Measurements from ENCODE around the gene SFXN5. TPM values are rescaled to one million over a fixed set of nuclear protein-coding genes. Genes with fewer than 3 reads are reported as not detected.
A peak's percentile ranks its signal among the peaks of the same experiment; 100 is the strongest.

The SFXN5 gene
- total and polyA plus RNA-seq, 4 donors: 6.3 to 20.7 (median 14.8) TPM

DNA sequence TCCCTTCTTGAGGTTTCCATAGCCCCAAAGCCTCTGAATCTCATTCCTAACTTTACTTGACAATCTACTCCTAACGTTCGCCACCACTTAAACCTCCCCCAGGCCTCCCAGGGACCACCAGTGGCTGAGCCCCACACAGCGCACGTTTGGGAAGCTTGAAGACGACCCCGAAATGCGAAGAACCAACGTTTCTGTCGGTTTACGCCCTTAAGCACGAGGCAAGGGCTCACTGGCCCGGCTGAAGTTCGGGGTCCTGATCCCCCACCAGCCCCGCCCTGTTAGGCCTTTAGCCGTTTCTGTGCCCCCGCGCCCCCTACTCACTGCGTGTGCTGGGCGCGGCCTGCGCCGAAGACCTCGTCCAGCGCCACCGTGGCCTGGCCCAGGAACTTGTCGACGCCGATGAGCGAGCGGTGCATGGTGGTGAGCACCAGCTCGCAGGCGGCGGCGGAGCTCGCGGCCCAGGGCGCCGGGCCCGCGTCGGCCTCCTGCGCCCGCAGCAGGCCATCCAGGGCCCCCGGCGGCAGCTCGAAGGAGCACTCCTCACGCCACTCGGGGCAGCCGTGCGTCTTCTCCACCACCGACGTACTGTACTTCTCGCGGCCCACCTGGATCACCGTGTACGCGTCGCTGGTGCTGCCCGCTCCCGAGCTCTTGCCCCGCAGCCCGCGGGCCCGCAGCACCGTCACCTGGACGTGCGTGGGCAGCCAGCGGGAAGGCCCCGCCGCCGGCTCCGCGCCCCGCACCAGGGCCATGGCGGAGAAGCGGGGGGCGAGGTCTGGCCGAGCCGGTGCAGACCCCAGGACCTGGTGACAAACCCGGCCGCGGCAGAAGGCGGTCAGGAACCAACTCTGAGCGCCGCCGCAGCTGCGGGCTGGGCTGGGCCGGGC is 40.8 kb upstream of the SFXN5 start:
- Histone ChIP-seq H3K36me3 (ENCODE audit: control insufficient read depth in 1 of 2, insufficient read depth in 2 of 2, low read length in 1 of 2) (no peaks in the 10 kb centered on the region), H3K27ac (ENCODE audit: low read depth in 1 of 2, low read length in 2 of 2) (peak overlapping the region; percentile 78 to 92), H3K27me3 (ENCODE audit: control insufficient read depth in 1 of 2, insufficient read depth in 2 of 2, low read length in 1 of 2) (no peaks in the 10 kb centered on the region), H3K4me3 (ENCODE audit: low read length in 2 of 2) (peak overlapping the region; percentile 80 to 99), H3K9me3 (ENCODE audit: control insufficient read depth, low read length) (no peaks in the 10 kb centered on the region), H3K4me1 (ENCODE audit: control insufficient read depth in 1 of 2, insufficient read depth in 2 of 2, low read length in 2 of 2) (no peaks in the 10 kb centered on the region)
- DNase-seq (peak; percentile 55 to 79), ATAC-seq (ENCODE audit: low FRiP score) (peak; percentile 55)
- WGBS, 2 donors: 0 to 1% methylated on average over 68 to 88 of the region's 88 CpGs
- intact Hi-C loops (cut with DNase I): no loop called here

DNA sequence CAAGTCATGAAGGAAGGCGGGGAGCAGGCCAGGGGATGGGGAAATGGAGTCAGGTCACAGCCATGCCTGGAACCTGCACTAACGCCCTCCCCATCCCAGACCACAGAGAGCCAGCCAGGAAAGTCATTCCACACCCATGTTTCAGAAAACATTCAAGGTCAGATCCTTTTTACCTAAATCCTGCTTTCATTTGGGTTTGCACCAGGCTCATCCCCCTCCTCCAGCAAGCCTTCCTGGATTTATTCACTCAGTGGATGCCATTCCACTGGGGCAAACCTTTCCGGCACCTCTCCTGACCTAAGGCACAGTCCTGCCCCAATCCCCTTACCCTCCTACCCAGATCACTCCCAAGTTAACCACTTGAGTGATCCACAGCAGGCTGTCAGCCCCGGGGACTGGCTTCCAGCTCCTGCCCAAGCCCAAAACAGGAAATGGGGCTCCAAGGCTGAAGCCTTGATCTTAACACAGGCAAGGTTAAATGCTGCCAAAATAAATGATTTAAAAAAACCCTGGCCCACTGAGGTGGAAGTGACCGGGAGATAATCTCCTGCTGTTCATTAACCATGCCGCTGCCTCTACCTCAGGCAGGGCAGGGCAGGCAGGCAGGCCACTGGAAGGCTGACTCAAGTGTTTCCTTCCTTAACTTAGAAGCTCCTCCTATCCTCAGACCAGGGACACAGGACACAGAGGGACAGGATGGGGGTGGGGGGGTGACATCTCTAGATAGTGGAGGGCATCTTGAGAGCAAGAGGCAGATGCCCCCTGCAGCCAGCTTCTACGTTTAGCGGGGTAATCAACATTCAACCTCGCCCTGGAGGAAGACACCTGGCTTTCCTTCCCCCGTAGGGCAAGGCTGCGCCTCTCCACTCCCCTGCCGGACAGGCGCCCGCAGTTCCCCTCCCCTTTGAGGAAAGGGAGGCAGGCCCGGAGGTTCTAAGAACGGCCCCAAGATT is 39.8 kb upstream of the SFXN5 start:
- Histone ChIP-seq H3K4me3 (ENCODE audit: low read length in 2 of 2) (peak overlapping the region; percentile 80 to 99), H3K27ac (ENCODE audit: low read depth in 1 of 2, low read length in 2 of 2) (peak overlapping the region in 1 of 2 donors; percentile 92), H3K9me3 (ENCODE audit: control insufficient read depth, low read length) (no peaks in the 10 kb centered on the region), H3K4me1 (ENCODE audit: control insufficient read depth in 1 of 2, insufficient read depth in 2 of 2, low read length in 2 of 2) (no peaks in the 10 kb centered on the region), H3K27me3 (ENCODE audit: control insufficient read depth in 1 of 2, insufficient read depth in 2 of 2, low read length in 1 of 2) (no peaks in the 10 kb centered on the region), H3K36me3 (ENCODE audit: control insufficient read depth in 1 of 2, insufficient read depth in 2 of 2, low read length in 1 of 2) (no peaks in the 10 kb centered on the region)
- ATAC-seq (ENCODE audit: low FRiP score) (no peak), DNase-seq (peak; percentile 53 to 76)
- intact Hi-C loops (cut with DNase I): loop anchor here in 1 of 2 donors (2.0 kb wide), 1 partner anchor 21 kb away; no protein-coding TSS in a partner anchor
- 3 to 6% methylated on average over 14 to 16 of the region's 16 CpGs for WGBS, 2 donors

DNA sequence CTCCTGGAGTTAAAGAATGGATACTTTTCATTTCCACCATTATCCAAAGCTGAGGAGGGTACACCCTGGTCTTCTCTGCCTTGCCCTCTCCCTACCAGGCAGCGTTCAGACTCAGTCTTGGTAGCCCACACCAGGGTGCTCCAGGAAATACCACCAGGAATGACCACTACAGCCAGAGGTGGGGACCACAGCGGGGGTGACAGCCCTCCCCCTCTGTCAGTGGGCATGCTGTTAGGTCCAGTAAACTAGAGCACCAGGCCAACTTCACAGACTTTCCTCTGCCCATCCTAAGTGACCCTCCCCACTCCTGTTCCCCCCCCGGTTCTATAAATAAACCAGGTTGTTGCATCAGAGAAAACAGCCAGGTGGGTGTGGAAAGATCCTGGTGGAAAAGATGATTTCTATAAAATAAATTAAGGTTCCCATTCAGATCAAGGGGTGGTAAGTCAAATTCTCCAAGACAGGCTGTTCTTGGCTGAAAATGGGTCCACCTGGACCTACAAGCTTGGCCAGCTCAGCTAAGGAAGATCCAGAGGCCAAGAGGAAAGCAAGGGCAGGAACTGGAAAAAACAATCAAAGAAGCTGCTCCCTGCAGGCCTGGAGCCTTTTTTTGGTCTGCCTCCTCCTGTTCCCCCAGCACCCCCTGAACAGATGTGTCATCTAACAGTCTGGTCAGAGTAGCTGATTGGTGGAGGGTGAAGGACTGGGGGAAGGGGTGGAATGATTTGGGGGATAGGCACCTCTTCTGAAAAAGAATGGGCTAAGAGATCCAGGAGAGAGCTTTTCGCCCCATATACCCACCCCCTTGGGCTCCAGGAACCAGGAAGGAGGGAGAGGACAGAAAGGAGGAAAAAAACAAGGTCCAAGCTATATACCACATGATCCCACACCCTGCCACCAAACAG is 38.9 kb upstream of the SFXN5 start:
- Histone ChIP-seq H3K9me3 (ENCODE audit: control insufficient read depth, low read length) (no peaks in the 10 kb centered on the region), H3K36me3 (ENCODE audit: control insufficient read depth in 1 of 2, insufficient read depth in 2 of 2, low read length in 1 of 2) (no peaks in the 10 kb centered on the region), H3K27ac (ENCODE audit: low read depth in 1 of 2, low read length in 2 of 2) (no peak overlapping the region), H3K4me1 (ENCODE audit: control insufficient read depth in 1 of 2, insufficient read depth in 2 of 2, low read length in 2 of 2) (no peaks in the 10 kb centered on the region), H3K27me3 (ENCODE audit: control insufficient read depth in 1 of 2, insufficient read depth in 2 of 2, low read length in 1 of 2) (no peaks in the 10 kb centered on the region), H3K4me3 (ENCODE audit: low read length in 2 of 2) (peak overlapping the region in 1 of 2 donors; percentile 80)
- ATAC-seq (ENCODE audit: low FRiP score) (no peak), DNase-seq (peak in 1 of 2 donors; percentile 40)
- WGBS, 2 donors: 50 to 56% methylated on average over 4 of the region's 4 CpGs
- intact Hi-C loops (cut with DNase I): loop anchor here in 1 of 2 donors (2.0 kb wide), 1 partner anchor 20 kb away; no protein-coding TSS in a partner anchor

DNA sequence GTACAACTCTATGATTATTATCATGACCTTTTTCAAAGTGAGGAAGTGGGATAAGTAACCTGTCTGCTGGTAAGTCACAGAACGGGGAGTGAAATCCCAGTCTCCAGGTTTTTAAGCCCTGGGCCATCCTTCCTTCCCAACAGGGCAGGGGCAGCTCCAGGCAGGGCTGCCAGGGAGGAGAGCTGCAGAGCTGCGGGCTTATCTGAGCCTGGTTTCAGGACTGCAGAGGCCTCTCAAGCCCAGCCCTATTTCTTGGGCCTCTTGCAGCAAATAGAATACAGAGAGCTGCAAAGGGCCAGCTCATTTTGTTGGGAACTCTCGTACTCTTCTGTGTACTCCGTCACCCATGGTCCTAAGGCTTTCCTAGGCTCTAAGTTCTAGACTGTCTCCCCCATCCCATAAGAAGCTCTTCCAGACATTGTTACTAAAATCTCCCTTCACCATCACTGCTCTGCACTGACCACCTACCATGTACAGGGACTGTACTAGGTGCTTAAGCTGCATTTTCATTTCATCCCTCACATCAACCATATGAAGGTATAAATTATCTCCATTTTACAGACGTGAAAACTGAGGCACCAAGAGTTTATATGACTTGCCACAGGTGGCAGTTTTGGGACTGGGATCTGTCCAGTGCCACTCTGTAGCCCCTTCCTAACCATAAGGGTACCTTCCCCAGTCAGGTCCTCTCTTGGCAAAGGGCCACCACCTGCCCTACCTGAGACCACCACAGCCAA is 38.1 kb upstream of the SFXN5 start:
- peak in 1 of 2 donors; percentile 57 for DNase-seq
- no peak for ATAC-seq (ENCODE audit: low FRiP score)
- Histone ChIP-seq H3K27ac (ENCODE audit: low read depth in 1 of 2, low read length in 2 of 2) (no peak overlapping the region), H3K9me3 (ENCODE audit: control insufficient read depth, low read length) (no peaks in the 10 kb centered on the region), H3K27me3 (ENCODE audit: control insufficient read depth in 1 of 2, insufficient read depth in 2 of 2, low read length in 1 of 2) (no peaks in the 10 kb centered on the region), H3K36me3 (ENCODE audit: control insufficient read depth in 1 of 2, insufficient read depth in 2 of 2, low read length in 1 of 2) (no peaks in the 10 kb centered on the region), H3K4me3 (ENCODE audit: low read length in 2 of 2) (no peak overlapping the region), H3K4me1 (ENCODE audit: control insufficient read depth in 1 of 2, insufficient read depth in 2 of 2, low read length in 2 of 2) (no peaks in the 10 kb centered on the region)
- 75% methylated on average over 5 of the region's 5 CpGs for WGBS, 2 donors
- intact Hi-C loops (cut with DNase I): loop anchor here in 1 of 2 donors (2.0 kb wide), 1 partner anchor 19 kb away; no protein-coding TSS in a partner anchor

DNA sequence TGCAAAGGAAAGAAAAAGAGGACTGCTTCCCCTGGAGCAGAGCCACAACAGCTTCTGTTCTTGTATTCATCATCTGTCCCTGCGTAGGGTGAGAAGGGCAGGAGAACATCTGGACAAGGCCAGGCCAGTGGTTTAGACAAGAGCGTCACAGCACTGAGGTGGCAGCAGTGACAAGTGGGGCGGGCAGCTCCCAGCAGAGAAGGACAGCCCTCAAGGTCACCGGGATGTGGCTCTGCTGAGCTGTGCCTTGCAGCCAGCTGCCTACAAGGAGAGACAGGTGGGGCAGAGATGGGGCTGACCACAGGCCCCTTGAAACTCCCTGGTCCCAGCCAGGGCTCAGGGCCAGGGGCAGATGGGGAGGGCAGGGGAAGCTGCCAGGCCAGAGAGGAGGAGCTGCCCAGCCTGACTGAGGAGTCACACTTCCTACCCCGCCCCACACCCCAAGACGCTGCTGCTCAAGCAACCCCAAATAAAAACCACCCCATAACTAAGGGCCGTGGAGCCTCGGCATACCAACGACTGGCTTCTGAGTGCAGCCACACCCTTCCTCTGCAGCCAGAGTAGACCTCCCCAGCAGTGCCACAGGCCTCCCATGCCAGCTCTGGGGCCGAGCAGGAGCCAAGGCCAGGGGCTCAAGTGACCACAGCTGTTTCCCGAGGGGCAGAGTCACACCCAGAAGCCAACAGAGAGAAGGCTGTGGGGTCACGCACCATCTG is 35.9 kb upstream of the SFXN5 start:
- Histone ChIP-seq H3K36me3 (ENCODE audit: control insufficient read depth in 1 of 2, insufficient read depth in 2 of 2, low read length in 1 of 2) (no peaks in the 10 kb centered on the region), H3K27ac (ENCODE audit: low read depth in 1 of 2, low read length in 2 of 2) (no peak overlapping the region), H3K4me1 (ENCODE audit: control insufficient read depth in 1 of 2, insufficient read depth in 2 of 2, low read length in 2 of 2) (no peaks in the 10 kb centered on the region), H3K9me3 (ENCODE audit: control insufficient read depth, low read length) (no peaks in the 10 kb centered on the region), H3K4me3 (ENCODE audit: low read length in 2 of 2) (no peak overlapping the region), H3K27me3 (ENCODE audit: control insufficient read depth in 1 of 2, insufficient read depth in 2 of 2, low read length in 1 of 2) (no peaks in the 10 kb centered on the region)
- ATAC-seq (ENCODE audit: low FRiP score) (no peak), DNase-seq (peak; percentile 59 to 71)
- intact Hi-C loops (cut with DNase I): no loop called here
- WGBS, 2 donors: 40 to 43% methylated on average over 12 of the region's 12 CpGs

DNA sequence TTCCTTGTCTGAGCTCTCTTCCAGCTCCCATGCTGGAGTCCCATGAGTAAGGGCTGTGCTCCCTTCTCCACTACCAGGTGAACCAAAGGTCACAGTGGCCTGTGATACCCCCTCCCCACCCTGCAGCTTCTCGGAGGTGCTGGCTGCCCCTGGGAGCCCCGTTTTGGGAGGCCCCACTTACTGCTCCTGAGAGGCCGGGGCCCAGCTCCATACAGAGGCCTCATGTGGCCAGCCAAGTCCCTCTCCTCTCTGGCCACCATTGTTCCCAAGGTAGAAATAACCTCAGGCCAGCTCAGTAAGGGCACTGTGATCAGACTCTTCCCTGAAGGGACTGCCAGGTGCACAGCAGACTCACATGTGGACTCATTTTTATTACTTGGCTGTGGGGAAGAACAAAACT is 35.3 kb upstream of the SFXN5 start:
- no peak overlapping the region for H3K4me3 ChIP-seq (ENCODE audit: low read length in 2 of 2)
- no peaks in the 10 kb centered on the region for H3K4me1 ChIP-seq (ENCODE audit: control insufficient read depth in 1 of 2, insufficient read depth in 2 of 2, low read length in 2 of 2)
- H3K9me3 ChIP-seq (ENCODE audit: control insufficient read depth, low read length): no peaks in the 10 kb centered on the region
- no peaks in the 10 kb centered on the region for H3K36me3 ChIP-seq (ENCODE audit: control insufficient read depth in 1 of 2, insufficient read depth in 2 of 2, low read length in 1 of 2)
- no peaks in the 10 kb centered on the region for H3K27me3 ChIP-seq (ENCODE audit: control insufficient read depth in 1 of 2, insufficient read depth in 2 of 2, low read length in 1 of 2)
- no peak overlapping the region for H3K27ac ChIP-seq (ENCODE audit: low read depth in 1 of 2, low read length in 2 of 2)
- DNase-seq: peak in 1 of 2 donors; percentile 67
- WGBS, 2 donors: 79 to 83% methylated on average over 3 of the region's 3 CpGs
- intact Hi-C loops (cut with DNase I): no loop called here
- no peak for ATAC-seq (ENCODE audit: low FRiP score)

DNA sequence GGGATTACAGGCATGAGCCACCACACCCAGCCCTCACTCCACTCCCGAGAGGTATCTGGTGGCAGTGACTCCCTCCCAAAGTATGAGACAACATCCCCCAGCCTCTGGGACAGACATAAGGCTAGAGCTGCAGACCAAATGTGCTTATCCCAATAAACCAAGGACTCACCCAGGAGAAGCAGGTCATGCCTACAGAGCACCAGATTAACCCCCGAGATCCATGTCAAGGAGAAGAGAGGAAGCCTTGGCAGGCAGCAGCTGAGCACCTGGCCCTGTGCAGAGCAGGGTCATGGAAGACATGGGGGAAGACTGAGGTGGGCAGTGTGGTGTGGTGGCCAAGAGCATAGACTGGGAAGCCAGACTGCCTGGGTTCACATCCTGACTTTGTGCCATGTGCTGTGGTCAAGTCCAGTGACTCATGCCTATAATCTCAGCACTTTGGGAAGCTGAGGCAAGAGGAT is 34.0 kb upstream of the SFXN5 start:
- WGBS, 2 donors: 91 to 94% methylated on average over 2 of the region's 2 CpGs
- no peak overlapping the region for H3K27ac ChIP-seq (ENCODE audit: low read depth in 1 of 2, low read length in 2 of 2)
- no peaks in the 10 kb centered on the region for H3K36me3 ChIP-seq (ENCODE audit: control insufficient read depth in 1 of 2, insufficient read depth in 2 of 2, low read length in 1 of 2)
- H3K27me3 ChIP-seq (ENCODE audit: control insufficient read depth in 1 of 2, insufficient read depth in 2 of 2, low read length in 1 of 2): no peaks in the 10 kb centered on the region
- H3K4me3 ChIP-seq (ENCODE audit: low read length in 2 of 2): no peak overlapping the region
- ATAC-seq (ENCODE audit: low FRiP score) (no peak), DNase-seq (peak in 1 of 2 donors; percentile 52)
- no peaks in the 10 kb centered on the region for H3K4me1 ChIP-seq (ENCODE audit: control insufficient read depth in 1 of 2, insufficient read depth in 2 of 2, low read length in 2 of 2)
- intact Hi-C loops (cut with DNase I): no loop called here
- H3K9me3 ChIP-seq (ENCODE audit: control insufficient read depth, low read length): no peaks in the 10 kb centered on the region
